ENCODE measurements around the gene NUP62. TPM values are rescaled to one million over a fixed set of nuclear protein-coding genes. Genes with fewer than 3 reads are reported as not detected.

Gene NUP62
- total RNA-seq, 1 donor from 2014 or later = 57.7 TPM

DNA sequence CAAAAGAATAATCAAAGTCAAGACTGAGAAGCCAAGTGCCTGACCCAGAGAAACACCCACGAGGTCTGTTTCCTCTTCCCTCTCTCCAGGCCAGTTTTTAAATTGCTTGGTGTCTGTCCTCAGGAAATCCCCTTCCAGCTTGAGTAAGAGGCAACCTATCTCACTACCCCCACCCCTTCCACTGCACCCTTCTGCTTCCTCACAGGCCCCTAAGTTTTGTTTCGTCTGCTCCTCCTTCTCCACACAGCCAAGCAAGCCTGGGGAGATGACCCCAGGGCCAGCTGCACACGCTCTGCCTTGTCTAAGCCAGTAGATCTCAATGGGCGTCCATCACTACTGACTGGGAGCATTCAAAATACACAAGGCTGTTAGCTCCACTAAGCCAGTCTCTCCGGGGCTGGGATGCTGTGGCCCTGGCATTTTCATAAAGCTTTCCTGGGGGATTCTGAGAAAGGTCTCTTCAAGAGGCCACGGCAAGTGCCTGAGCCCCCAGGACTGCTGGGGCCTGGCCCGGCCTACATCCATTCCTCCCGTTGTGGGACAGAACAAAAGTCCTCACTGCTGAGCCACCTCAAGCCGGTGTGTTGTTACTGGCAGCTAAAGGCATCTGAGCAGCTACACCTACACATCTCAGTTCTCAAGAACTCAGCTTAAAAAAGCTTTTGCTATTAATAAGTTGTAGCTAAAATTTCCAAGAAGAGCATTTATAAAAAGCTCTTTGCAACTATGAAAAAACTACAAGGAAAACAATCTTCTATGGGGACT lies 17.7 kb downstream of the NUP62 start:
- no peak for DNase-seq (ENCODE audit: extremely low spot score, unreplicated experiment)
- H3K36me3 Mint-ChIP-seq (ENCODE audit: unreplicated experiment) = peaks cover 27% of the 10 kb centered on the region
- no peak overlapping the region for H3K4me3 Mint-ChIP-seq (ENCODE audit: unreplicated experiment)
- H3K4me1 Mint-ChIP-seq (ENCODE audit: unreplicated experiment) = no peaks in the 10 kb centered on the region
- TF ChIP-seq, protein P1, sequence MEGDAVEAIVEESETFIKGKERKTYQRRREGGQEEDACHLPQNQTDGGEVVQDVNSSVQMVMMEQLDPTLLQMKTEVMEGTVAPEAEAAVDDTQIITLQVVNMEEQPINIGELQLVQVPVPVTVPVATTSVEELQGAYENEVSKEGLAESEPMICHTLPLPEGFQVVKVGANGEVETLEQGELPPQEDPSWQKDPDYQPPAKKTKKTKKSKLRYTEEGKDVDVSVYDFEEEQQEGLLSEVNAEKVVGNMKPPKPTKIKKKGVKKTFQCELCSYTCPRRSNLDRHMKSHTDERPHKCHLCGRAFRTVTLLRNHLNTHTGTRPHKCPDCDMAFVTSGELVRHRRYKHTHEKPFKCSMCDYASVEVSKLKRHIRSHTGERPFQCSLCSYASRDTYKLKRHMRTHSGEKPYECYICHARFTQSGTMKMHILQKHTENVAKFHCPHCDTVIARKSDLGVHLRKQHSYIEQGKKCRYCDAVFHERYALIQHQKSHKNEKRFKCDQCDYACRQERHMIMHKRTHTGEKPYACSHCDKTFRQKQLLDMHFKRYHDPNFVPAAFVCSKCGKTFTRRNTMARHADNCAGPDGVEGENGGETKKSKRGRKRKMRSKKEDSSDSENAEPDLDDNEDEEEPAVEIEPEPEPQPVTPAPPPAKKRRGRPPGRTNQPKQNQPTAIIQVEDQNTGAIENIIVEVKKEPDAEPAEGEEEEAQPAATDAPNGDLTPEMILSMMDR (IDR thresholded peaks at IDR 0.05) = no peak
- no peak overlapping the region for H3K27ac Mint-ChIP-seq (ENCODE audit: unreplicated experiment)
- H3K9me3 Mint-ChIP-seq (ENCODE audit: unreplicated experiment) = peaks cover 3% of the 10 kb centered on the region
- no peaks in the 10 kb centered on the region for H3K27me3 Mint-ChIP-seq (ENCODE audit: unreplicated experiment)

DNA sequence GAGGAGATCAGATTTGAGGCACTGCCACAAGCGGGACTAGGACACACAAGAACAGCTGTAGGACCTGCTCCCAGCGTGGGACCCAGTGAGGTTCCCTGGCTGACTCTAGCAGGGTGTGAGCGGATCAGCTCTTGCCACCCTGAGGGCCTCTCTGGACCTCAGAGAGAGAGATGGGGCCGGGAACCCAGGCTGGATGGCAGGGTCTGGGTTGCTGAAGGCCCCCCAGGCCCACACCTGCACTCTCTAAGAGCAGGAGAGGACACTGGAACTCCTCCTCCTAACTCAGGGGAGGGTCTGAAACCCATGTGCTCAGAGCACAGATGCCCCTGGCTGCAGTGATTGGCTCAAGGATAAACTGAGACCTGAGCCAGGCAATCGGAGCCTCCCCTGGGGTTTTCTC lies 19.1 kb downstream of the NUP62 start:
- H3K9me3 Mint-ChIP-seq (ENCODE audit: unreplicated experiment) = peaks cover under 1% of the 10 kb centered on the region
- H3K27me3 Mint-ChIP-seq (ENCODE audit: unreplicated experiment) = no peaks in the 10 kb centered on the region
- H3K27ac Mint-ChIP-seq (ENCODE audit: unreplicated experiment) = no peak overlapping the region
- H3K4me1 Mint-ChIP-seq (ENCODE audit: unreplicated experiment) = no peaks in the 10 kb centered on the region
- peaks cover 19% of the 10 kb centered on the region for H3K36me3 Mint-ChIP-seq (ENCODE audit: unreplicated experiment)
- no peak overlapping the region for H3K4me3 Mint-ChIP-seq (ENCODE audit: unreplicated experiment)
- no peak for DNase-seq (ENCODE audit: extremely low spot score, unreplicated experiment)
- TF ChIP-seq, protein P1 (IDR thresholded peaks at IDR 0.05) = no peak

DNA sequence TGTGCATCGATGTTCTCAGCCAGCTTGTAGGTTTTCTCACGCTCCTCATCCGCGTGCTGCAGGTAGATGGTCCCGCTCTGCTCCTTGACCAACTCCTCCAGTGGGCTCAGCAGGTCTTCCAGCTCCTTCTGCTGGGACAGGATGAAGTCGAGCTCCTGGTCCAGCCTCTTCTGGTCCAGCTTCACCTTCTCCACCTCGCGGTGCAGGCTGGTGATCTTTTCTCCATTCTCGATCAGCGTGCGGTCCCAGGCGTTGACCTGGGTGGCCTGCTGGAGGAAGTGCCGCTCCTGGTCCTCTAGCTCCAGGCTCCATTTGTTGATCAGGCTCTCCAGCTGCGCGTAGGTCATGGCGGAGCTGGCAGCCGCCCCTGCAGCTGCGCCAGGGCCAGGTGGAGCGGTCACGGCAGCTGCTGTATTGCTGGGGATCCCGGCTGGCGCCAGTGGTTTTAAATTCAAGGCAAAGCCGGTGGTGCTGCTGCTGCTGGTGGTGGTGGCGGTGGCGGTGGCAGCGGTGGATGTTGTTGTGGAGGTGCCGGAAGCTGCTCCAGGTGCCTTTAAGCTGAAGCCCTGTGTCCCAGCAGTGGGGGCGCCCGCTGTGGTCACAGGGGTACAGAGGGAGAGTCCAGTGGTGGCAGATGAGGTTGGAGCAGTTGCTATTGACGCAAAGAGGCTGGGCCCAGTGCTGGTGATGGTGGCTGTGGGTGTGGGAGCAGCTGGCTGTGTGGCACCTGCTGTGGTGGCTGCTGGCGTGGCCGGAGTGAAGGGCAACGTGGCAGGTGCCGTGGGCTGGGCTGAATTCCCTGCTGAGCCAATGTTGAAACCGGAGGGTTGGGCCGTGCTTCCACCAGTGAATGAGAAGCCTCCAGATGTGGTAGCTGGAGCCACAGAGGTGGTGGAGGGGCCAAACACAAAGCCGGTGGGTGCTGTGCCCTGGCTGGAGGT lies 20.6 kb downstream of the NUP62 start:
- Mint-ChIP-seq H3K27ac (ENCODE audit: unreplicated experiment) (no peak overlapping the region), H3K9me3 (ENCODE audit: unreplicated experiment) (no peaks in the 10 kb centered on the region), H3K4me1 (ENCODE audit: unreplicated experiment) (no peaks in the 10 kb centered on the region), H3K36me3 (ENCODE audit: unreplicated experiment) (peaks cover 16% of the 10 kb centered on the region), H3K4me3 (ENCODE audit: unreplicated experiment) (no peak overlapping the region), H3K27me3 (ENCODE audit: unreplicated experiment) (no peaks in the 10 kb centered on the region)
- TF ChIP-seq, protein P1 (IDR thresholded peaks at IDR 0.05) = no peak
- no peak for DNase-seq (ENCODE audit: extremely low spot score, unreplicated experiment)

DNA sequence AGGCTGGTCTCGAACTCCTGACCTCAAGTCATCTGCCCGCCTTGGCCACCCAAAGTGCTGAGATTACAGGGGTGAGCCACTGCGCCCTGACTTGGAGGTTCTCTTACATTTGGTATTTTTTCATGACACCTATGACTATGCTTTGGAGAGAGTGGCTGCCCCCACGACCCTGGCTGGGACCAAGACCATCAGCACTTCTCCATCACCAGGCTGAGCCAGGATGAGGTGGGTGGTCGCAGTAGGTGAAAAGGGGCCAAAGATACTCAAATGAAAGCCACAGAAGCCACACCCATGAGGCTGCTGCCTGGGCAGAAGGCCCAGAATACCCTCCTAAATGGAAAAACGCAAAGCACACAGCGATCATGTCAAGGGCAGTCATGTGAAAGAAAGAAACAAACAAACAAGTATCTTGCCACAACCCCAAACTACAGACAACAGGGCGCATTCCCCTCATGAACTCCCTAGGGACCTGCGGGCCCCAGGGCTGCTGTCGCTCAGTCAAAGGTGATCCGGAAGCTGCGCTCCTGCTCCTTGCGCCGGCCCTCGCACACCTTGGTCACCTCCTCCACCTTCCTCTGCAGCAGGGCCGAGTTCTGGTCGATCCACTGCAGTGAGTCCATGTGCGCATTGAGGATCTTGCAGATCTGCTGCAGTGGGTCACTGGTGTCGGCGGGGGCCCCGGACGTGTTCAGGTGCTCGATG lies 21.4 kb downstream of the NUP62 start:
- H3K27me3 Mint-ChIP-seq (ENCODE audit: unreplicated experiment) = no peaks in the 10 kb centered on the region
- H3K9me3 Mint-ChIP-seq (ENCODE audit: unreplicated experiment) = no peaks in the 10 kb centered on the region
- H3K4me3 Mint-ChIP-seq (ENCODE audit: unreplicated experiment) = no peak overlapping the region
- no peak overlapping the region for H3K27ac Mint-ChIP-seq (ENCODE audit: unreplicated experiment)
- TF ChIP-seq, protein P1 (IDR thresholded peaks at IDR 0.05) = no peak
- peaks cover 9% of the 10 kb centered on the region for H3K36me3 Mint-ChIP-seq (ENCODE audit: unreplicated experiment)
- no peak for DNase-seq (ENCODE audit: extremely low spot score, unreplicated experiment)
- no peaks in the 10 kb centered on the region for H3K4me1 Mint-ChIP-seq (ENCODE audit: unreplicated experiment)

All from osteocyte (in vitro differentiated cells).